ENCODE measurements around the gene EMP1.

GRCh38 chr12:13253966-13254760 is 57.6 kb downstream of the EMP1 start:
- TF ChIP-seq CTCF (conservative IDR thresholded peaks at IDR 0.05 in 1 of 2, IDR thresholded peaks at IDR 0.05 in 1 of 2; ENCODE audit: low read depth in 1 of 2, low read length in 2 of 2) = no peak
- TF ChIP-seq EZH2 (IDR thresholded peaks at IDR 0.05; ENCODE audit: low read length, missing control alignments) = no peak
